GM19351 (cell line): Measurements from ENCODE around the gene SHLD1.

Experiments used
- ATAC-seq: cut with Tn5 transposase; IDR thresholded peaks from one replicate; pipeline ENCODE4 v1.9.1; 2021; ENCODE audit warnings: mild to moderate bottlenecking, moderate library complexity; ENCODE audit not compliant: unreplicated experiment

SHLD1 gene

GRCh38 chr20:5809495-5809894 is 59.3 kb downstream of the SHLD1 start:
- ATAC-seq = no peak

- ATAC-seq = no peak
These were observed 60.7 kb downstream of the SHLD1 start for GRCh38 chr20:5810800-5811422.

- ATAC-seq = no peak
These were observed 61.5 kb downstream of the SHLD1 start for GRCh38 chr20:5811746-5812145.

- no peak for ATAC-seq
These were observed 68.1 kb downstream of the SHLD1 start for GRCh38 chr20:5818346-5818681.

DNA sequence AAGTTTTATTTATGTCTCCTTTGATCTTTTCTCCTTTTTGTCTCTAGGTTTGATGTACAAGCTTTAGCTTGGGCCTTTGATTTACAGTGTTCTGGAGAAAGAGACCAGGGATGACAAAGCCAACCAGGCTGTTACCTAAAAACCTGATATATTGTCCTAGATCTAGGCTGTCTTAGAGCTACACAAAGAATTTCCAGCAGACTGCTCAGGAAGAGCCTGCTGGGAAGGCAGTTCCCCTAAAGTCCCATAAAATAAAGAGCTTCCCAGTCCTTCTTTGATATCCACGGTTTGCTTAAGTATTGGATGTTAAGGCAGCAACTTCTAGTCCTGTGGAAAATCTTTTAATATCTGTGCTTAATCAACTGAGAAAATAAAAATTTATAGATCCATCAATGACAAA is 70.5 kb downstream of the SHLD1 start:
- no peak for ATAC-seq

DNA sequence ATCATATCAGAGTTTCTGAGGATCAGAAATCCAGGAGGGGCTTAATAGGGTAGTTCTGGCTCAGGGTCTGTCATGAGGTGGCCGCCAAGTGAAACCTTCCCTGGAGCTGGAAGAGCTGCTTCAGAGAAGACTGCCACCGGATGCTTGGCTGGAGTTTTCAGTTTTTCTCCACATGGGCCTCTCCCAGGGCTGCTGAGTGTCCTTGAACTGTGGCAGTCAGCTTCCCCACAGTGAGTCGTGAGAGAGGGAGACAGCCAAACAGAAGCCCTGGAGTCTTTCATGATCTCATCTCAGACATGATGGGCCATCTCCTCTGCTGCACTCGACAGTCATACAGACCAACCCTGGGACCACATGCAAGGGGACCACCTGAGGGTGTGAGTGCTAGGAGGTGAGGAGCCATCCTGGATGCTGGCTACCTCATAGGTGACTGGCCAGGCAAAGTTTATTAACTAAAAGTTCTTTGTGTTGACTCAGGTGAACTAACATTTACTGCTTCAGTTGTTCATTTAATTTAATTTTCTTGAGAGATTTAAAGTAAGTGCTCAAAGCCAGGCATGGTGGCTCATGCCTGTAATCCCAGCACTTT is 71.5 kb downstream of the SHLD1 start:
- ATAC-seq = no peak

DNA sequence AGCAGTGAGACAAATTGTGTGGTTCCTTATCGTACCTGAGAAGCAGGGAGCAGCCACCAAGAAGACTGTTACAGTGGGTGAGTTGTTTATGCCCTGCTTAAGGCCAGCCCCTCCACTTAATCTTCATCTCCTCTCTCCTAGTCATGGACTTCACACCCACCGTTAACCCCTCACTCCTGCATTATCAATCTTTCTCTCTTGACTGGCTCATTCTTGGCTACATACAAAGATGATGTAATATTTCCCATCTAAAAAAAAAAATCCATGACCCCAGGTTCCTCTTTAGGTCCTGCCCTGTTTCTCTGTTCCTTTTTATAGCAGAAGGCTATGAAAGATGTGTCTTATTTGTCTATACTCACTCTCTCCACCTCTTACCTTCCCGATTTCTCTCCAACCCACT is 72.4 kb downstream of the SHLD1 start:
- peak; percentile 40 for ATAC-seq

GRCh38 chr20:5825130-5825719 is 75.0 kb downstream of the SHLD1 start:
- ATAC-seq = no peak

GRCh38 chr20:5827098-5827853 is 77.1 kb downstream of the SHLD1 start:
- ATAC-seq = no peak

- no peak for ATAC-seq
These were observed 77.7 kb downstream of the SHLD1 start for GRCh38 chr20:5827861-5828260.

- no peak for ATAC-seq
These were observed 79.1 kb downstream of the SHLD1 start for GRCh38 chr20:5829241-5829809.

DNA sequence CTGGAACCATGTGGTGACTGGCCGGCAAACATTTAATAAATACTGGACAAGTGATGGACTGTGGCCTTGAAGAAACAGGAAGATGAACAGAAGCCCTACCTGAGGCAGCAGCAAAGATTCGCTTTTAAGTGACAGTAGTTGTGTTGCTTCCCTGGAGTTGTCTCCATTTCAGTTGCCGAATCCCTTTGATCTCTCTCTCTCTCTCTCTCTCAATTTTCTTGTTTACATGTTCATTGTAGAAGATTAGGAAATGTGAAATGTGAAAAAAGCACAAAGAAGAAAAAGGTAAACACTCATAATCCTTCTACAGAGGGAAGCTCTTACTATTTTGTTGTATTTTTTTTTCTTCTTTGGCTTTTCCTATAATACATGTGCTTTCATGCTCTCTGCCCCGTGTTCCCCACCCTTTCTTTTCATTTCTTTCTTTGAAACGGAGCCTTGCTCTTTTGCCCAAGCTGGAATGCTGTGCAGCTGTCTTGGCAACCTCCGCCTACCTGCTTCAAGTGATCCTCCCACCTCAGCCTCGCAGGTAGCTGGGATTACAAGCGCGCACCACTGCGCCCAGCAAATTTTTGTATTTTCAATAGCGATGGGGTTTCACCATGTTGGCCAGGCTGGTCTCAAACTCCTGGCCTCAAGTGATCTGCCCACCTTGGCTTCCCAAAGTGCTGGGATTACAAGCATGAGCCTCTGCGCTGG is 81.5 kb downstream of the SHLD1 start:
- ATAC-seq = no peak

DNA sequence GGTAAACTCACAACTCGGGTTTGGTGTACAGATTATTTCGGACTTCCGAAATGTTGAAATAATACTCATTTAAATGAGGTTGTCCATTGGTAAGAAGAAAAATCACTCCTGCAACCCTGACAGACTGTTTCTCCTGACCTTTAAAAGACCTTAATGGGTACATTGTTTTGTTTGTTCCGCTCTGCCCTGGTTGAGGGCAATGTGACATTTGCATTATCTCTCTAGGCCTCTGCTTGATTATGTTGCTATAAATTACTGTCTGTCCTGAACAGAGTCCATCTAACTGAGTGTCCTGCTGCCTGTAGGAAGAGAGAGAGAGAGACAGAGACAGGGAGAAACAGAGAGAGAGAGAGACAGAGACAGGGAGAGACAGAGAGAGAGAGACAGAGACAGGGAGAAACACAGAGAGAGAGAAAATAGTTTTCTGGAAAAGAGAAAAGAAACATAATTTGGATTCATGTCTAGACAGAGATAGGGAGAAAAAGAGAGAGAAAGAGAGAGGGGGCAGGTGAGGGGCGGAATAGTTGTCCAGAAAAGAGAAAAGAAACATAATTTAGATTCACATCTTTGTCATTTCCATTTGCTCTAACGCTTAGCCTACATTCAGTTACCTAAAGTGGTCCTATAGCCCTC is 83.2 kb downstream of the SHLD1 start:
- no peak for ATAC-seq

- ATAC-seq = no peak
These were observed 84.3 kb downstream of the SHLD1 start for GRCh38 chr20:5834436-5835005.

DNA sequence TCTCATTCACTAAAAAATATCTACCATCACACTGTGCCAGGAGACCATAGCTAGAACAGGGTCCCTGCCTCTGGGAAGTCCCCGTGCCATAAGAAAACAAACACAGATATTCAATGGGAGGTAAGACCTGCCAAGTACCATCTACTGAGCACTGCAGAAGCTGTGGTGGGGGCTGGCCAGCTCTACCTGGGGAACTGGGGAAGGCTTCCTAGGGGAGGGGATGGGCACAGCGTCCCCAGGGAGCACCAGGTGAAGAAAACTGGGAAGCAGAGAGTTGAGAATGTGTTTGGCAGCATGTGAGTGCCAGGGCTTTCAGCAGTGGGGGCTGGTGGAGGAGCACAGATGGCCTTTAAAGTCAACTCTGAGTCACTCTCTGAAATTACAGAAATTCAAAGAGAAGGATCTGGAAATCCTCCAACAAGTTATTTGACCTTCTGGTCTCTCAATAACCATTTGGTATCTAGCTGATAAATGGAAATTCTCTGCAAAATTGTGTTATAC is 85.2 kb downstream of the SHLD1 start:
- ATAC-seq = no peak

DNA sequence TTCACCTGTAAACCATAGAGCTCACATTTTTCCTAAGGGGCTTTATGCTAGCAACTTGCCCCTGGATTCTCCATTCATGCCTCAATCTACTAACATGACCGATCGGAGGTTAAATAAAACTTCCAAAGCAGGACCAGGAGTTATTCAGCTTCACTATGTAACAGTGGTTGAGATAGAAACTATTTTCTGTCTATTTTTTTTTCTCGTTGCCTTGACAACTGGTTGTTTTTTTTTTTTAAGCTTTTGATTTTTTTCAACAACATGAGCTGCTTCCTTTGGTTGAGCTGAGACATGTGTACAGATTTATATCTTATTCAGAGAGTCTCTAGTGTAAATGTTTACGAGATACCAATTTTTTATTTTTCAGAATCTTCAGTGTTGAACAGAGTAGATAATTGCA is 85.7 kb downstream of the SHLD1 start:
- ATAC-seq = no peak

GRCh38 chr20:5836569-5836968 is 86.4 kb downstream of the SHLD1 start:
- no peak for ATAC-seq

GRCh38 chr20:5840411-5841002 is 90.3 kb downstream of the SHLD1 start:
- no peak for ATAC-seq

DNA sequence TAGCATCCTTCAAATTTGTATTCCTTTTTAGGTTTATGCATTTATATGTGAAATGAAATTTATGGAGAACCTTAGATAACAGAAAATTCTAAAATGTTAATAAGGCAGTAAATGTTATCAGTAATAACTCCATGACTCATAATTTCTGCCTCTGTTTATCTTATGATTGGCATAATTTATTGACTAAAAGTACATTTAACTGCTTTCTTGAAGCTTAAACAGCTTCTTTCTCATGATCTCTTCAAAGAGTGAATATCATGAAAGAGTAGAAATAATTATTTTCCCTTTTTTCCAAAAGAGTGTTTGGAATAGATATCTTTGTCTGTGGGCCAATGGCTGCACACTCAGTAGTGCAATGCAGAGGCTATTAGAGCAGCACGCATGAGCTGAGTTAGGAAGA is 91.3 kb downstream of the SHLD1 start:
- ATAC-seq = no peak

- ATAC-seq = no peak
These were observed 92.3 kb downstream of the SHLD1 start for GRCh38 chr20:5842465-5842864.
